IgD-negative memory B cell (primary cell): ENCODE data around the gene SGCD. TPM values are rescaled to one million over a fixed set of nuclear protein-coding genes. Genes with fewer than 3 reads are reported as not detected.
"Not testable (repeated sequence)": the region's sequence is repeated elsewhere in the genome, so short reads cannot be mapped to it uniquely, and the experiment has no call there.

Experiments used
- H3K27ac Mint-ChIP-seq, 3 donors: one replicate each; pipeline ENCODE4 v1.8.0; 2020 to 2022; ENCODE audit warnings: mild to moderate bottlenecking in 3 of 3, mixed read lengths in 3 of 3, moderate library complexity in 1 of 3
- H3K27me3 Mint-ChIP-seq: one replicate; pipeline ENCODE4 v1.8.0; 2021; ENCODE audit warnings: mixed read lengths
- H3K36me3 Mint-ChIP-seq: one replicate; pipeline ENCODE4 v1.8.0; 2020; ENCODE audit warnings: mild to moderate bottlenecking, mixed read lengths
- H3K4me1 Mint-ChIP-seq, 3 donors: one replicate each; pipeline ENCODE4 v1.8.0; 2020 to 2022; ENCODE audit warnings: mixed read lengths in 3 of 3, mild to moderate bottlenecking in 1 of 3
- H3K4me3 Mint-ChIP-seq, 4 donors: one replicate each; pipeline ENCODE4 v1.8.0; 2020 to 2022; ENCODE audit warnings: mild to moderate bottlenecking in 4 of 4, mixed read lengths in 4 of 4, moderate library complexity in 3 of 4
- H3K9me3 Mint-ChIP-seq, 3 donors: one replicate each; pipeline ENCODE4 v1.8.0; 2020 to 2021; ENCODE audit warnings: mixed read lengths in 3 of 3, mild to moderate bottlenecking in 1 of 3
- polyA plus RNA-seq: library from polyadenylated mRNA; unstranded; fragments of 300-500 nt; fragmentation: Illumina TruSeq; gene quantifications from one replicate; pipeline ENCODE4 v1.2.3, GENCODE V29; 2021

The SGCD gene
- polyA plus RNA-seq, 1 donor from 2014 or later: not detected

- H3K36me3 Mint-ChIP-seq: peaks cover 1% of the 10 kb centered on the region
- peaks cover 10% of the 10 kb centered on the region for H3K27me3 Mint-ChIP-seq
- H3K4me3 Mint-ChIP-seq: no peak overlapping the region
- peaks cover 0 to 2% (median 0%) of the 10 kb centered on the region in 3 donors for H3K9me3 Mint-ChIP-seq
- H3K4me1 Mint-ChIP-seq: no peaks in the 10 kb centered on the region
- no peak overlapping the region for H3K27ac Mint-ChIP-seq
Observed at GRCh38 chr5:156590978-156591377, 264.0 kb downstream of the SGCD start.

GRCh38 chr5:156591631-156592030, 264.7 kb downstream of the SGCD start:
- peaks cover 13% of the 10 kb centered on the region for H3K27me3 Mint-ChIP-seq
- no peaks in the 10 kb centered on the region for H3K4me1 Mint-ChIP-seq
- H3K36me3 Mint-ChIP-seq: peaks cover 1% of the 10 kb centered on the region
- H3K9me3 Mint-ChIP-seq: peaks cover 0 to 2% (median 0%) of the 10 kb centered on the region in 3 donors
- H3K27ac Mint-ChIP-seq: no peak overlapping the region
- H3K4me3 Mint-ChIP-seq: no peak overlapping the region

GRCh38 chr5:156593546-156593945, 266.6 kb downstream of the SGCD start:
- Mint-ChIP-seq H3K4me1 (no peaks in the 10 kb centered on the region), H3K4me3 (no peak overlapping the region), H3K9me3 (peaks cover 0 to 2% (median 0%) of the 10 kb centered on the region in 3 donors), H3K27me3 (peaks cover 12% of the 10 kb centered on the region), H3K27ac (no peak overlapping the region), H3K36me3 (peaks cover 1% of the 10 kb centered on the region)

- Mint-ChIP-seq H3K27ac (no peak overlapping the region), H3K4me3 (peak overlapping the region in 1 of 4 donors; percentile 30), H3K4me1 (no peaks in the 10 kb centered on the region), H3K9me3 (peaks cover 0 to 2% (median 0%) of the 10 kb centered on the region in 3 donors), H3K36me3 (peaks cover 1% of the 10 kb centered on the region), H3K27me3 (peaks cover 11% of the 10 kb centered on the region)
Observed at GRCh38 chr5:156594406-156594805, 267.4 kb downstream of the SGCD start.

GRCh38 chr5:156595132-156595787, 268.3 kb downstream of the SGCD start:
- Mint-ChIP-seq H3K36me3 (peaks cover 1% of the 10 kb centered on the region), H3K27me3 (peaks cover 8% of the 10 kb centered on the region), H3K27ac (no peak overlapping the region), H3K9me3 (peaks cover 0 to 2% (median 0%) of the 10 kb centered on the region in 3 donors), H3K4me1 (no peaks in the 10 kb centered on the region), H3K4me3 (no peak overlapping the region)

GRCh38 chr5:156597276-156597675, 270.3 kb downstream of the SGCD start:
- no peak overlapping the region for H3K4me3 Mint-ChIP-seq
- no peaks in the 10 kb centered on the region for H3K4me1 Mint-ChIP-seq
- H3K27me3 Mint-ChIP-seq: peaks cover 3% of the 10 kb centered on the region
- no peaks in the 10 kb centered on the region for H3K36me3 Mint-ChIP-seq
- H3K27ac Mint-ChIP-seq: no peak overlapping the region
- peaks cover under 1 to 12% (median 4%) of the 10 kb centered on the region in 3 donors for H3K9me3 Mint-ChIP-seq

- Mint-ChIP-seq H3K4me3 (no peak overlapping the region), H3K4me1 (no peaks in the 10 kb centered on the region)
Observed at GRCh38 chr5:156598964-156599363, 272.0 kb downstream of the SGCD start.

GRCh38 chr5:156610582-156610981, 283.6 kb downstream of the SGCD start:
- H3K9me3 Mint-ChIP-seq: peaks cover 0 to 16% (median 14%) of the 10 kb centered on the region in 3 donors
- not testable (repeated sequence) for H3K27ac Mint-ChIP-seq, H3K36me3 Mint-ChIP-seq, H3K4me1 Mint-ChIP-seq, H3K27me3 Mint-ChIP-seq, H3K4me3 Mint-ChIP-seq

More at GRCh38 chr5:156598964-156599363, 272.0 kb downstream of the SGCD start:
- H3K9me3 Mint-ChIP-seq: peaks cover 9 to 21% (median 10%) of the 10 kb centered on the region in 3 donors
- H3K27ac Mint-ChIP-seq: no peak overlapping the region
- no peaks in the 10 kb centered on the region for H3K36me3 Mint-ChIP-seq
- H3K27me3 Mint-ChIP-seq: peaks cover 3% of the 10 kb centered on the region

GRCh38 chr5:156615901-156616300, 288.9 kb downstream of the SGCD start:
- H3K4me1 Mint-ChIP-seq: peaks cover 0 to 3% (median 0%) of the 10 kb centered on the region in 3 donors
- H3K27ac Mint-ChIP-seq: no peak overlapping the region
- peaks cover 0 to 14% (median 11%) of the 10 kb centered on the region in 3 donors for H3K9me3 Mint-ChIP-seq
- no peaks in the 10 kb centered on the region for H3K27me3 Mint-ChIP-seq
- no peaks in the 10 kb centered on the region for H3K36me3 Mint-ChIP-seq
- no peak overlapping the region for H3K4me3 Mint-ChIP-seq

- Mint-ChIP-seq H3K27me3 (no peaks in the 10 kb centered on the region), H3K36me3 (no peaks in the 10 kb centered on the region), H3K4me1 (peaks cover 0 to 3% (median 0%) of the 10 kb centered on the region in 3 donors), H3K27ac (no peak overlapping the region), H3K9me3 (peaks cover 0 to 3% (median 2%) of the 10 kb centered on the region in 3 donors), H3K4me3 (no peak overlapping the region)
Observed at GRCh38 chr5:156617426-156617825, 290.5 kb downstream of the SGCD start.

- peaks cover 0 to 3% (median 0%) of the 10 kb centered on the region in 3 donors for H3K4me1 Mint-ChIP-seq
- H3K27ac Mint-ChIP-seq: no peak overlapping the region
- H3K4me3 Mint-ChIP-seq: no peak overlapping the region
- peaks cover 2% of the 10 kb centered on the region for H3K27me3 Mint-ChIP-seq
- peaks cover 0 to 2% (median 0%) of the 10 kb centered on the region in 3 donors for H3K9me3 Mint-ChIP-seq
- H3K36me3 Mint-ChIP-seq: no peaks in the 10 kb centered on the region
Observed at GRCh38 chr5:156618601-156619000, 291.6 kb downstream of the SGCD start.

- Mint-ChIP-seq H3K27ac (no peak overlapping the region), H3K9me3 (peaks cover 0 to 2% (median 0%) of the 10 kb centered on the region in 3 donors), H3K27me3 (peaks cover 7% of the 10 kb centered on the region), H3K4me1 (peaks cover 0 to 3% (median 0%) of the 10 kb centered on the region in 3 donors), H3K36me3 (no peaks in the 10 kb centered on the region), H3K4me3 (no peak overlapping the region)
Observed at GRCh38 chr5:156621719-156622118, 294.8 kb downstream of the SGCD start.

- H3K27ac Mint-ChIP-seq: no peak overlapping the region
- peaks cover 9% of the 10 kb centered on the region for H3K27me3 Mint-ChIP-seq
- H3K4me1 Mint-ChIP-seq: peaks cover 0 to 3% (median 0%) of the 10 kb centered on the region in 3 donors
- H3K9me3 Mint-ChIP-seq: peaks cover 0 to 2% (median 0%) of the 10 kb centered on the region in 3 donors
- no peaks in the 10 kb centered on the region for H3K36me3 Mint-ChIP-seq
- no peak overlapping the region for H3K4me3 Mint-ChIP-seq
Observed at GRCh38 chr5:156623381-156624040, 296.5 kb downstream of the SGCD start.

- no peaks in the 10 kb centered on the region for H3K9me3 Mint-ChIP-seq
- no peaks in the 10 kb centered on the region for H3K36me3 Mint-ChIP-seq
- peaks cover 9% of the 10 kb centered on the region for H3K27me3 Mint-ChIP-seq
- peaks cover 0 to 3% (median 0%) of the 10 kb centered on the region in 3 donors for H3K4me1 Mint-ChIP-seq
- no peak overlapping the region for H3K27ac Mint-ChIP-seq
- no peak overlapping the region for H3K4me3 Mint-ChIP-seq
Observed at GRCh38 chr5:156624686-156625085, 297.7 kb downstream of the SGCD start.

- Mint-ChIP-seq H3K4me3 (no peak overlapping the region), H3K36me3 (no peaks in the 10 kb centered on the region), H3K27me3 (peaks cover 9% of the 10 kb centered on the region), H3K27ac (no peak overlapping the region), H3K4me1 (no peaks in the 10 kb centered on the region), H3K9me3 (no peaks in the 10 kb centered on the region)
Observed at GRCh38 chr5:156628421-156628820, 301.5 kb downstream of the SGCD start.
